Osteocyte (in vitro differentiated cells): Measurements from ENCODE around the gene CGNL1. TPM values are rescaled to one million over a fixed set of nuclear protein-coding genes. Genes with fewer than 3 reads are reported as not detected.

Source experiments
- DNase-seq: peaks from one replicate; pipeline ENCODE4 v3.0.0; 2021; ENCODE audit warnings: mixed read lengths; ENCODE audit not compliant: unreplicated experiment; ENCODE audit errors: extremely low spot score
- H3K27ac Mint-ChIP-seq: one replicate; pipeline ENCODE4 v1.8.0; 2021; ENCODE audit warnings: mild to moderate bottlenecking, mixed read lengths; ENCODE audit not compliant: unreplicated experiment
- H3K27me3 Mint-ChIP-seq: one replicate; pipeline ENCODE4 v1.8.0; 2021; ENCODE audit warnings: mixed read lengths; ENCODE audit not compliant: unreplicated experiment
- H3K36me3 Mint-ChIP-seq: one replicate; pipeline ENCODE4 v1.8.0; 2021; ENCODE audit warnings: mixed read lengths; ENCODE audit not compliant: unreplicated experiment
- H3K4me1 Mint-ChIP-seq: one replicate; pipeline ENCODE4 v1.8.0; 2021; ENCODE audit warnings: mixed read lengths; ENCODE audit not compliant: unreplicated experiment
- H3K4me3 Mint-ChIP-seq: one replicate; pipeline ENCODE4 v1.8.0; 2021; ENCODE audit warnings: mild to moderate bottlenecking, moderate library complexity, mixed read lengths; ENCODE audit not compliant: unreplicated experiment
- H3K9me3 Mint-ChIP-seq: one replicate; pipeline ENCODE4 v1.8.0; 2021; ENCODE audit warnings: mixed read lengths; ENCODE audit not compliant: unreplicated experiment
- total RNA-seq: library from RNA; stranded (reverse); gene quantifications from 2 replicates; pipeline ENCODE4 v1.2.1, GENCODE V29; 2021
- TF ChIP-seq, protein P1 (sequence below): fragments of 200-600 bp; sonication (generic); IDR thresholded peaks from 2 replicates; pipeline ENCODE4 v1.5.0; 2021; ENCODE audit warnings: antibody characterized with exemption, mild to moderate bottlenecking, moderate library complexity

Gene CGNL1
- total RNA-seq, 1 donor from 2014 or later, result 6.2 TPM

DNA sequence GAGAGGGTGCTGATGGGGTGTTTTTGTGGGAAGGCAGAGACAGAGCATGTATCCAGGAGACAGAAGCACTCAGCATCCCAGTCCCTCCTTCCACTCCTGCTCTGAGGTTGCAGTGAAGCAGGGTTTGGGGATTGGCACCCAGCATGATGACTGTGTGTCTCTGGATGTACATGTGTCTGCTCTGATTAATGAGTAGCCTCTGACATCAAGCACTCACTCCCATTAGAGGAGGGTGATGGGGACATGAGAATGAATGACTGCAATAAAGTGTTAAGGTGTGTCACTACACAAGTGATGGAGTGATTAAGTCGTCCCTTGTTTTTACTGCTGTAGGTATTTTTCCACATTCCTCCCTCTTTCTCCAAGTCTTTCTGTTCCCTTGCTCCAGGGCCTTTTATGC, 205.8 kb downstream of the CGNL1 start:
- DNase-seq, result no peak
- H3K36me3 Mint-ChIP-seq, result no peaks in the 10 kb centered on the region
- TF ChIP-seq, protein P1, sequence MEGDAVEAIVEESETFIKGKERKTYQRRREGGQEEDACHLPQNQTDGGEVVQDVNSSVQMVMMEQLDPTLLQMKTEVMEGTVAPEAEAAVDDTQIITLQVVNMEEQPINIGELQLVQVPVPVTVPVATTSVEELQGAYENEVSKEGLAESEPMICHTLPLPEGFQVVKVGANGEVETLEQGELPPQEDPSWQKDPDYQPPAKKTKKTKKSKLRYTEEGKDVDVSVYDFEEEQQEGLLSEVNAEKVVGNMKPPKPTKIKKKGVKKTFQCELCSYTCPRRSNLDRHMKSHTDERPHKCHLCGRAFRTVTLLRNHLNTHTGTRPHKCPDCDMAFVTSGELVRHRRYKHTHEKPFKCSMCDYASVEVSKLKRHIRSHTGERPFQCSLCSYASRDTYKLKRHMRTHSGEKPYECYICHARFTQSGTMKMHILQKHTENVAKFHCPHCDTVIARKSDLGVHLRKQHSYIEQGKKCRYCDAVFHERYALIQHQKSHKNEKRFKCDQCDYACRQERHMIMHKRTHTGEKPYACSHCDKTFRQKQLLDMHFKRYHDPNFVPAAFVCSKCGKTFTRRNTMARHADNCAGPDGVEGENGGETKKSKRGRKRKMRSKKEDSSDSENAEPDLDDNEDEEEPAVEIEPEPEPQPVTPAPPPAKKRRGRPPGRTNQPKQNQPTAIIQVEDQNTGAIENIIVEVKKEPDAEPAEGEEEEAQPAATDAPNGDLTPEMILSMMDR, result no peak
- H3K4me1 Mint-ChIP-seq, result peaks cover 2% of the 10 kb centered on the region
- H3K4me3 Mint-ChIP-seq, result no peak overlapping the region
- H3K9me3 Mint-ChIP-seq, result peaks cover 14% of the 10 kb centered on the region
- H3K27me3 Mint-ChIP-seq, result peaks cover 38% of the 10 kb centered on the region
- no peak overlapping the region for H3K27ac Mint-ChIP-seq

DNA sequence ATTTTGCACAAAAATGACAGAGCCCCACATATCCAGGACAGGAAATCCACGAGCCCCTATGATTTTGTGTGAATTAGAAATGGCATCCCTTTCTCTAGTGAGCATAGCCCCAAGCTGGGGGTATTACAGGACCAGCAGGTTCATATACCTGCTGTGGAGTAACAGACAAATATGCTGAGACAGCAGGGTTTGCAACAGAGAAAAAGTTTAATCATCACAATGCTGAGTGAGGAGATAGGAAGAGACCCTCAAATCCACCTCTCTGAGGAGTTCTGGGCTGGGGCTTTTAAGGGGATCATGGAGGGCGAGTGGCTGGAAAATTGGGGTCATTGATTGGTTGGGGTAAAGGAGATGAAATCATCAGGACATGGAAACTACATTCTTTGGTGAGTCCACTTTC, 207.0 kb downstream of the CGNL1 start:
- H3K9me3 Mint-ChIP-seq, result peaks cover 14% of the 10 kb centered on the region
- peaks cover 10% of the 10 kb centered on the region for H3K4me1 Mint-ChIP-seq
- H3K27ac Mint-ChIP-seq, result no peak overlapping the region
- H3K4me3 Mint-ChIP-seq, result no peak overlapping the region
- no peaks in the 10 kb centered on the region for H3K36me3 Mint-ChIP-seq
- TF ChIP-seq, protein P1, result no peak
- no peak for DNase-seq
- H3K27me3 Mint-ChIP-seq, result peaks cover 26% of the 10 kb centered on the region

DNA sequence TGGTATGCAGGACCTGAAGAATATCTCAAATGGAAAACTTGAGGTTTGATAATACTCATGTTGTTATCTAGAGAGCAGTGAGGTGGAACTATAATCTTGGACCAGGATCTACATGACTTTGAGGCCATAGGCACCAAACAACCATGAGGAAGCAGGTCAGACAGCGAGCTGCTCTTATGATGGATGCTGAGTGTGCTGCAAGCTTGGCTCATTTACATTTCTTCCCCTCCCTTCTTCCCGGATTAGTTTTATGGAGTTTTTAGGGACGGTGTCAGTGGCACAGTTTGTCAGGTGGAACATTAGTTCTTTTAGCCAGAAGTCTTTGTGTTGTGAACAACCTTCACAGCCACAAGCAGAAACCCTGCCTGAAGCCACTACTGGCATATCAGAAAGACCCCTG, 207.4 kb downstream of the CGNL1 start:
- no peak overlapping the region for H3K27ac Mint-ChIP-seq
- no peaks in the 10 kb centered on the region for H3K36me3 Mint-ChIP-seq
- H3K9me3 Mint-ChIP-seq, result peaks cover 14% of the 10 kb centered on the region
- TF ChIP-seq, protein P1, result no peak
- no peak for DNase-seq
- H3K27me3 Mint-ChIP-seq, result peaks cover 22% of the 10 kb centered on the region
- H3K4me3 Mint-ChIP-seq, result no peak overlapping the region
- H3K4me1 Mint-ChIP-seq, result peaks cover 12% of the 10 kb centered on the region

DNA sequence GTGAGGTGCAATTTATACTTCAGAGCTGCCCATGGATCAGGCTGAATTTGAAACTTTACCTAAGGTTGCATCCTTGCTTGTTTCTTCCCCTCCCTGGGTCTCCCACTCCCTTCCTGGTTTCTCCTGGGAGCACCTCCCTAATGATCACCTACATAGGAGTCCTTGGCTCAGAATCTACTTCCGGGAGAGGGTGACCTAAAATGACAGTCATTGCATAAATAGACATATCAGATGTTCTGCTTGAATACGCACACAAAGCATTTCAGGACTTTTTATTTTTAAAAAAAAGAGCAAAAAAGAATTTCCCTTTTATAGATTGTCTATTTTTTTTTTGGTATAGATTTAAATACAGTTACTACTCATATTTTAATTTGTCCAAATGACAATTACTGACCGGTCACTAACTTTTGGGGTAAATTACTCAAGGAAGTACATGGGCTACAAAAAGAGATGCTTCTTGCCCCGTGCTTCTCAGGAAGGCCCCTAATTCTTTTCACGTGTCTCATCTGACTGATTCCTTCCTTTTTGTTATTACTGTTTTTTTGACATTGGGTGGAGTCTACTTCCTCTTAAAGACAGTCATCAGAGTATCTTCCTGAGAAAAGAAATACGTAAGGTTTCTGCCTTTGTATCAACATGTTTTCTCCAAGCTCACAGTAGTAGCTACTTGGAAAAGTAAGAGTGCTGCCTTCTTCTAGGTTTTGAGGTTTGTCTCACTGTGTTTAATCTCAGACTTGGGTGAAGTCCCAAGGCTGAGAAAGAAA, 210.5 kb downstream of the CGNL1 start:
- TF ChIP-seq, protein P1, result no peak
- H3K27me3 Mint-ChIP-seq, result peaks cover 5% of the 10 kb centered on the region

DNA sequence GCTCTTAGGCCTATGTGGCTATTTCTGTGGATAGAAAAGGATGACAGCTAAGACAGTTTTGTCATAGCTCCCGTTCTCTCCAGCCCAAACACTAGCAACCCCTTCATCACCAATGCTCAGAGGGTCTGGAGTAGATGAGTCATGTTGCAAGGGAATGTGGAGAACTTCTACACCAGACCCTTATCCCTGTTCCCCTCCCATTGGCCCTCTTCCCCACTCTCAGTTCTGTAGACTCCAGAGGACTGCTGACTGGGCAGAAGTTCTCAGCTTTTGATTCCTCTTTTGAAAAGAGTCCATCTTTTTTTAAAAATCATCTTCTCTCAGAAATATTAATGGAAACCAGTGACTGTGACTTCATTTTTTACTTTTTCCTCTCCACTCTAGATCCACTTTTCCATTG, 213.0 kb downstream of the CGNL1 start:
- Mint-ChIP-seq H3K4me1 (peaks cover 45% of the 10 kb centered on the region), H3K4me3 (no peak overlapping the region), H3K27me3 (peaks cover 7% of the 10 kb centered on the region), H3K27ac (peak overlapping the region; percentile 82), H3K9me3 (no peaks in the 10 kb centered on the region), H3K36me3 (no peaks in the 10 kb centered on the region)
- DNase-seq, result no peak
- TF ChIP-seq, protein P1, result no peak

More for the DNA sequence above, 210.5 kb downstream of the CGNL1 start:
- Mint-ChIP-seq H3K9me3 (peaks cover 14% of the 10 kb centered on the region), H3K36me3 (no peaks in the 10 kb centered on the region), H3K4me3 (no peak overlapping the region), H3K27ac (no peak overlapping the region), H3K4me1 (peaks cover 38% of the 10 kb centered on the region)
- DNase-seq, result no peak
